PC-3 (cell line): Measurements from ENCODE around the gene NKTR. TPM values are rescaled to one million over a fixed set of nuclear protein-coding genes. Genes with fewer than 3 reads are reported as not detected.

ENCODE experiments used
- ATAC-seq: fragments of 200-7000 bp; cut with Tn5 transposase; 2 replicates; pipeline ENCODE4 v1.9.1; 2020; ENCODE audit warnings: mild to moderate bottlenecking, moderate library complexity
- BruUV-seq: library from RNA; stranded (reverse); fragments of 400-500 nt; replicated peaks from 2 replicates; lab custom pipeline; 2021; lab: Mats Ljungman, UMichigan
- CTCF ChIA-PET: fragments of 300-600 bp; sonication (Branson Sonifier 250); formaldehyde crosslinking; loops from one replicate; lab custom pipeline; 2022; ENCODE audit warnings: antibody characterized with exemption; lab: Charles Lee
- POLR2A ChIA-PET: fragments of 300-600 bp; sonication (Branson Sonifier 250); formaldehyde crosslinking; loops from one replicate; lab custom pipeline; 2022; ENCODE audit warnings: antibody characterized with exemption; ENCODE audit not compliant: unreplicated experiment; lab: Charles Lee
- DNase-seq: peaks from one replicate; pipeline ENCODE4 v3.0.0-alpha.2; 2015
- H2AFZ ChIP-seq: fragments of 300-600 bp; sonication (generic); 2 replicates; pipeline ENCODE4 v1.6.0; 2016; ENCODE audit warnings: antibody characterized with exemption, low read length
- H3F3A ChIP-seq: fragments of 300-600 bp; sonication (generic); one replicate; pipeline ENCODE4 v1.6.0; 2017; ENCODE audit warnings: antibody characterized with exemption, low read length, control low read depth, mild to moderate bottlenecking; ENCODE audit not compliant: unreplicated experiment
- H3K27ac ChIP-seq: fragments of 300-600 bp; sonication (generic); 2 replicates; pipeline ENCODE4 v1.5.1; 2016; ENCODE audit warnings: mild to moderate bottlenecking, low read length
- H3K27me3 ChIP-seq: fragments of 300-600 bp; sonication (generic); 2 replicates; pipeline ENCODE4 v1.6.1; 2016; ENCODE audit warnings: low read length, mixed read lengths
- H3K36me3 ChIP-seq: fragments of 300-600 bp; sonication (generic); 2 replicates; pipeline ENCODE4 v1.6.1; 2016; ENCODE audit warnings: low read depth, mixed run types, low read length, mixed read lengths
- H3K4me1 ChIP-seq: fragments of 300-600 bp; sonication (generic); 2 replicates; pipeline ENCODE4 v1.5.1; 2016; ENCODE audit warnings: low read length; ENCODE audit not compliant: insufficient read depth
- H3K4me2 ChIP-seq: fragments of 300-600 bp; sonication (generic); 2 replicates; pipeline ENCODE4 v1.6.0; 2016; ENCODE audit warnings: low read length
- H3K4me3 ChIP-seq: fragments of 300-600 bp; sonication (generic); 2 replicates; pipeline ENCODE4 v1.5.1; 2016; ENCODE audit warnings: mild to moderate bottlenecking, low read length, mixed read lengths
- H3K79me2 ChIP-seq: fragments of 300-600 bp; sonication (generic); 2 replicates; pipeline ENCODE4 v1.6.1; 2017; ENCODE audit warnings: low read length, mixed read lengths
- H3K9ac ChIP-seq: fragments of 300-600 bp; sonication (generic); 2 replicates; pipeline ENCODE4 v1.6.0; 2016; ENCODE audit warnings: mild to moderate bottlenecking, low read length
- H3K9me2 ChIP-seq: fragments of 300-600 bp; sonication (generic); replicated peaks from 2 replicates; pipeline ENCODE4 v1.6.1; 2016; ENCODE audit warnings: mixed run types, low read length, mixed read lengths
- H3K9me3 ChIP-seq: fragments of 300-600 bp; sonication (generic); 2 replicates; pipeline ENCODE4 v1.6.1; 2016; ENCODE audit warnings: low read length, mixed read lengths
- H4K20me1 ChIP-seq: fragments of 300-600 bp; sonication (generic); 2 replicates; pipeline ENCODE4 v1.6.1; 2016; ENCODE audit warnings: low read length, mixed read lengths
- EZH2 ChIP-seq: fragments of 300-600 bp; sonication (generic); IDR thresholded peaks from one replicate; pipeline ENCODE4 v1.6.1; 2017; ENCODE audit warnings: antibody characterized with exemption, mild to moderate bottlenecking, low read length; ENCODE audit not compliant: unreplicated experiment
- EZH2phosphoT487 ChIP-seq: fragments of 300-600 bp; sonication (generic); IDR thresholded peaks from 2 replicates; pipeline ENCODE4 v1.6.1; 2018; ENCODE audit warnings: mild to moderate bottlenecking, antibody characterized with exemption, low read length, borderline replicate concordance
- intact Hi-C: fragments of 100-400 bp; cut with micrococcal nuclease; formaldehyde crosslinking; loops from 2 replicates; pipeline ENCODE4 v1.9.0; 2023
- total RNA-seq: library from RNA; depleted of rRNA; stranded (reverse); fragments of >200 nt; gene quantifications from 2 replicates; pipeline ENCODE4 v1.2.3, GENCODE V29; 2014
- TF ChIP-seq, protein P1 (sequence below): fragments of 300-600 bp; sonication (generic); conservative IDR thresholded peaks from 2 replicates; pipeline ENCODE4 v1.5.1; 2017; ENCODE audit warnings: antibody characterized with exemption, low read depth, mild to moderate bottlenecking, low read length

NKTR gene
- total RNA-seq, 1 experiment from 2014 or later = 37.6 TPM

DNA sequence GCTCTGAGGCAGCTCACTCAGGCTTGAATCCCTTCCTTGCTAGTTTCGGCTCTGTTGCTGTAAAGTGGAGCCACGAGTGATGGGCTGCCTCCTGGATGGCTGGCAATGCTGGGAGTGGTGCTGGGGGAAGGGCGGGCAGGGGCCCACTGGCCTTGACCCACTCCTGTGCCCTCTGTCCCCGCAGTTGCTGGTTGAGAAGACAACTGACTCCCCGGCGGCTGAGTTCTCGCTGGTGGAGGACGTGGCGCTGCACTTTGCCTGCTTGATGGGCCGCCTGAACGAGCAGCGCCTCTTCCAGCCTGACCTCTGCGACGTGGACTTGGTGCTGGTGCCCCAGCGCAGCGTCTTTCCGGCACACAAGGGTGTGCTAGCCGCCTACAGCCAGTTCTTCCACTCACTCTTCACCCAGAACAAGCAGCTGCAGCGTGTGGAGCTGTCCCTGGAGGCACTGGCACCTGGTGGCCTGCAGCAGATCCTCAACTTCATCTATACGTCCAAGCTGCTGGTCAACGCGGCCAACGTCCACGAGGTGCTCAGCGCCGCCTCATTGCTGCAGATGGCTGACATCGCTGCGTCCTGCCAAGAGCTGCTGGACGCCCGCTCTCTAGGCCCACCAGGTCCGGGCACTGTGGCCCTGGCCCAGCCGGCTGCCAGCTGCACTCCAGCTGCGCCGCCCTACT lies 57.7 kb downstream of the NKTR start:
- no TSS peak for BruUV-seq
- DNase-seq (no peak), ATAC-seq (no peak)
- Histone ChIP-seq H3K9ac (no peak overlapping the region), H3K36me3 (no peaks in the 10 kb centered on the region), H3K9me3 (no peaks in the 10 kb centered on the region), H3K9me2 (no peaks in the 10 kb centered on the region), H3K79me2 (0 out of 2 replicates have a peak, but pooled peaks cover 7% of the 10 kb centered on the region), H3K4me1 (peaks cover 6% of the 10 kb centered on the region), H3K27ac (no peak overlapping the region), H3K4me2 (no peak overlapping the region), H3K27me3 (no peaks in the 10 kb centered on the region), H4K20me1 (no peaks in the 10 kb centered on the region), H3F3A (no peaks in the 10 kb centered on the region), H2AFZ (no peak overlapping the region), H3K4me3 (no peak overlapping the region)
- TF ChIP-seq, protein P1, sequence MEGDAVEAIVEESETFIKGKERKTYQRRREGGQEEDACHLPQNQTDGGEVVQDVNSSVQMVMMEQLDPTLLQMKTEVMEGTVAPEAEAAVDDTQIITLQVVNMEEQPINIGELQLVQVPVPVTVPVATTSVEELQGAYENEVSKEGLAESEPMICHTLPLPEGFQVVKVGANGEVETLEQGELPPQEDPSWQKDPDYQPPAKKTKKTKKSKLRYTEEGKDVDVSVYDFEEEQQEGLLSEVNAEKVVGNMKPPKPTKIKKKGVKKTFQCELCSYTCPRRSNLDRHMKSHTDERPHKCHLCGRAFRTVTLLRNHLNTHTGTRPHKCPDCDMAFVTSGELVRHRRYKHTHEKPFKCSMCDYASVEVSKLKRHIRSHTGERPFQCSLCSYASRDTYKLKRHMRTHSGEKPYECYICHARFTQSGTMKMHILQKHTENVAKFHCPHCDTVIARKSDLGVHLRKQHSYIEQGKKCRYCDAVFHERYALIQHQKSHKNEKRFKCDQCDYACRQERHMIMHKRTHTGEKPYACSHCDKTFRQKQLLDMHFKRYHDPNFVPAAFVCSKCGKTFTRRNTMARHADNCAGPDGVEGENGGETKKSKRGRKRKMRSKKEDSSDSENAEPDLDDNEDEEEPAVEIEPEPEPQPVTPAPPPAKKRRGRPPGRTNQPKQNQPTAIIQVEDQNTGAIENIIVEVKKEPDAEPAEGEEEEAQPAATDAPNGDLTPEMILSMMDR = no peak
- TF ChIP-seq EZH2 (no peak), EZH2phosphoT487 (no peak)
- ChIA-PET POLR2A (no interaction called here), CTCF (interaction anchor here (0.6 kb wide), 1 partner anchor 53 kb away, joined by 4 read pairs; no protein-coding TSS in a partner anchor)
- intact Hi-C loops = no loop called here

DNA sequence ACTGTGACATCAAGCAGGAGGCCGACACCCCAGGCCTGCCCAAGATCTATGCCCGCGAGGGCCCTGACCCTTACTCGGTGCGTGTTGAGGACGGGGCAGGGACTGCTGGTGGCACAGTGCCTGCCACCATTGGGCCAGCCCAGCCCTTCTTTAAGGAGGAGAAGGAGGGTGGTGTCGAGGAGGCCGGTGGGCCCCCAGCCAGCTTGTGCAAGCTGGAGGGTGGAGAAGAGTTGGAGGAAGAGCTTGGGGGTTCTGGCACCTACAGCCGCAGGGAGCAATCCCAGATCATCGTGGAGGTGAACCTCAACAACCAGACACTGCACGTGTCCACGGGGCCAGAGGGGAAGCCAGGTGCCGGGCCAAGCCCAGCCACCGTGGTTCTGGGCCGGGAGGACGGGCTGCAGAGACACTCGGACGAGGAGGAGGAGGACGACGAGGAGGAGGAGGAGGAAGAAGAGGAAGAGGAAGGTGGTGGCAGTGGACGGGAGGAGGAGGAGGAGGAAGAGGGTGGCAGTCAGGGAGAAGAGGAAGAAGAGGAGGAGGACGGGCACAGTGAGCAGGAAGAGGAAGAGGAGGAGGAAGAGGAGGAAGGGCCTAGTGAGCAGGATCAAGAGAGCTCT lies 58.4 kb downstream of the NKTR start:
- Histone ChIP-seq H3K79me2 (0 out of 2 replicates have a peak, but pooled peaks cover under 1% of the 10 kb centered on the region), H4K20me1 (no peaks in the 10 kb centered on the region), H3K36me3 (no peaks in the 10 kb centered on the region), H3K4me3 (no peak overlapping the region), H3K9me3 (no peaks in the 10 kb centered on the region), H3F3A (no peaks in the 10 kb centered on the region), H3K9me2 (no peaks in the 10 kb centered on the region), H2AFZ (no peak overlapping the region), H3K4me1 (no peaks in the 10 kb centered on the region; the same call in 1 of the 2 replicates), H3K4me2 (no peak overlapping the region), H3K27me3 (no peaks in the 10 kb centered on the region), H3K9ac (no peak overlapping the region), H3K27ac (no peak overlapping the region)
- TF ChIP-seq EZH2phosphoT487 (no peak), EZH2 (no peak)
- TF ChIP-seq, protein P1 = no peak
- intact Hi-C loops = no loop called here
- BruUV-seq = no TSS peak
- POLR2A ChIA-PET = no interaction called here
- DNase-seq (no peak), ATAC-seq (no peak)
- CTCF ChIA-PET = no interaction called here
